Retinal pigment epithelial cell (primary cell): Measurements from ENCODE around the gene UBE2QL1.

Experiments used
- DNase-seq: peaks from one replicate; pipeline ENCODE4 v3.0.0-alpha.2; 2010; ENCODE audit warnings: low read depth
- H3K4me3 ChIP-seq: 2 replicates; pipeline ENCODE4 v1.5.1; 2011; ENCODE audit warnings: mild to moderate bottlenecking, low read length, control low read depth, moderate library complexity
- CTCF ChIP-seq: conservative IDR thresholded peaks from 2 replicates; pipeline ENCODE4 v1.5.1; 2011; ENCODE audit warnings: low read depth, low read length, control low read depth, inconsistent platforms

Gene UBE2QL1

DNA sequence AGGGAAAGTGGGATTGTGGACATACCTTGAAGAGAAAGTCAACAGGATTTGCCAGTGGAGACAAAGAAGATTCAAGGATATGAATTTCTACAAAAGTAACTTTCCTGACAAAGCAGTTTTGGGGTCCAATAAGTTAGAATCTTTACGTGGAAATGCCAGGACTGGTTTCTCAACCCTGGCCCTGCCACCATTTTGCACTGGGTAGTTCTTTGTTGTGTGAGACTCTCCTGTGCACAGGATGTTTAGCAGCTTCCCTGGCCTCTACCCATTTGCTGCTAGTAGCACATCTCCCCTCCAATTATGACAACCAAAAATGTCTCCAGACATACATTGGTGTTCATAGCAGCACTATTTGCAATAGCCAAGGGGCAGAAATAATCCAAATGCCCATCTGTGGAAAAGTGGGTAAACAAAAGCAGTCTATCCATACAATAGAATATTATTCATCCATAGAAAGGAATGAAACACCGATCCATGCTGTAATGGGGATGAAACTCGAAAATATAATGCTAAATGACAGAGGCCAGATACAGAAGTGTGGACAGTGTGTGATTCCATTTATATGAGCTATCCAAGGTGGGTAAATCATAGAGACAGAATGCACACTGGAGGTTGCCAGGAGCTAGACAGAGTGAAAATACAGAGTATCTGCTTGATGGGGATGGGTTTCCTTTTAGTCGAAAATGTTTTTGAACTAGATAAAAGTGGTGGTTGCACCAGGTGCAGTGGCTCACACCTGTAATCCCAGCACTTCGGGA is 92.8 kb downstream of the UBE2QL1 start:
- H3K4me3 ChIP-seq: no peak overlapping the region
- DNase-seq: no peak
- no peak for TF ChIP-seq CTCF

DNA sequence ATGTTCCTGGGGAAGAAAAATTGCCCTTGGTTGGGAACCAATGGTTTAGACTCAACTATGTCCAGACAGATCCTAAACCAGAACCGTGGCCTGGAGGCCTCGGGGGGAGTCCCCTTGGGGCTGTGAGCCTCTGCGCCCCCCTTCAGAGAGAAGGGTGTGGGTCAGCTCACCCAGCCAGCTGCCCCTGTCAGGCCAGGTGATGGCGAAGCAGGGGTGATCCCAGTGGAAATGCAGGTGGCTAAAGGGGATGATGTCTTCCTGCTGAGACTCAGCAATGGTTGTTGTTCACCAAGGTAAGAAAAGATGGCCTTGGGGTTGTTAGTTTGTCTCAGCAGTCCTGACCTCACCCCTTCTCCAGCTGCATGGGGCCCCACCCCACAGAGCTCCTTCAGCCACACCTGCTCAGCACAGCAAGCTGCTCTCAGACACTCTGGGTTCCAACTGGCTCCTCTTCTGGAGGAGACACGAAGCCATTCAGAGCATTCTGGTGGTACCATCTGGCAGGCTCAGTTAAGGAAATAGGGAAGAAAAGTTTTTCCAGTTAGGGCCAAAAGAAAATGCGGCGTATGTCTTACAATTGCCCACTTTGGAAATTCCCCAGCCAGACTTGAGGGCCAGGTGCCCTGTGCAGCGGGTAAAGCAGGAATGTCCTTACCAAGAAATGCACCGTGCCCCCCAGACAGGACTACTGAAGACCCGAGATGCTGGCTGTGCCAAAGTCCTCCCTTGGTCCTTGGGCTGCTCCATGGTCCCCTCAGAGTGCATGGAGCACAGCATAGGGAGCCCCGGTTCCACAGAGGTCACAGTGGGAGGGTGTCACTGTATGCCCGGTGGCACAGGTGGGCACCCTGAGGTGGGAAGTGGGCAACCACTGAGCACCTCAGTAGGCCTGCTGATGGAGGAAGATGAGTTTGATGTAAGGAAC is 94.0 kb downstream of the UBE2QL1 start:
- no peak for TF ChIP-seq CTCF
- no peak for DNase-seq
- H3K4me3 ChIP-seq: no peak overlapping the region

DNA sequence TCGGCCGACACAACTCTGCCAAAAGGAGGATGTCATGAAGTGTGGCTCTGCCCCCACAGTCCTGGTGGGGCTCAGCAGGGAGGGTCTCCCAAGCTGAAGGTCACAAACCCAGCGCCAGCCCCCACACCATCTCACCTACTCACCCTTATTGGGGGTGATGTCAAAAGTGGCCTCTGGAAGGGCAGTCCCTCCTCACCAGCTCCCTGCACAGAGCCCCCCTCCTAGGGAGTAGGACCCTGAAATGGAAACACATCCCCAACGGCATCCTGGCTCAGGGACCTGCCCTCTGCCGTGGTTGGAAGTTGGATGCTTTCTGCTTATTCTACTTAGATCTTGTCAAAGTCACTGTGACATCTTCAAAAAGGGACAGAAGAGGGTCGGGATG is 94.7 kb downstream of the UBE2QL1 start:
- H3K4me3 ChIP-seq: no peak overlapping the region
- DNase-seq: no peak
- TF ChIP-seq CTCF: no peak

DNA sequence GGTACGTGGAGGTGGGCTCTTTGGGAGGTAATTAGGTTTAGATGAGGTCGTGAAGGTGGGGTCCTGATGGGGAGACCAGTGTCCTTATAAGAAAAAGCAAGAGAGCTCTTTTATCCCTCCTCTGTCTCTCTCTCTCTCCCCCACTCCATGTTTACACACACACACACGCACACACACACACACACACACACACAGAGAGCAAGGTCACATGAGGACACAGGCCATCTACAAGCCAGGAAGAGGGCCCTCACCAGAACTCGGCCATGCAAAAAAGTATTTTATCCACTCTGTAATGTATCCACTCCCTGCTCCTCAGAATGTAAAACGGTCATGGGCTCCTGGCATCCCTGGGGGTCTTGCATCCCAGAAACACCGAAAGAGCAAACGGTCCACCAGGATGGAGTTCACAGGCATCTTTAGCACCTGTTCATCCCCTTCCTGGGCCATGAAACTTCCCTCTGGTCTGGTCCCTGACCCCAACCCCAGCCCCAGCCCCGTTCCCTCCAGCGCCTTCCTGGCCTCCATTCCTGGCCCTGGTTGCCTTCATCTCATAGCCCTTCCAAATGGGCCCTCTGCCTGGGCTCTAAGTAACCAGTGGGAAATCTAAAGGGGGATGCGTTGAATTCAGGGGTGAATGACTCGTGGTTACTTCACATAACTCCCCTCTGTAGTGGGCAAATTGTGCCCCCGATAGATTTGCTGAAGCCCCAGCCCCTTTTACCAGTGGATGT is 95.3 kb downstream of the UBE2QL1 start:
- TF ChIP-seq CTCF: no peak
- DNase-seq: no peak
- no peak overlapping the region for H3K4me3 ChIP-seq
